GM06990 (cell line): Measurements from ENCODE around the gene GNG14.

Experiments used
- DNase-seq: peaks from one replicate; pipeline ENCODE4 v3.0.0-alpha.2; 2011; ENCODE audit not compliant: insufficient read length; ENCODE audit errors: extremely low read depth
- H3K27me3 ChIP-seq: replicated peaks from 2 replicates; pipeline ENCODE4 v1.6.0; 2011; ENCODE audit warnings: low read length; ENCODE audit not compliant: control insufficient read depth, insufficient read depth
- H3K36me3 ChIP-seq: 2 replicates; pipeline ENCODE4 v1.5.1; 2011; ENCODE audit warnings: low read length; ENCODE audit not compliant: control insufficient read depth, insufficient read depth
- H3K4me3 ChIP-seq: replicated peaks from 2 replicates; pipeline ENCODE4 v1.5.1; 2011; ENCODE audit warnings: low read depth, mild to moderate bottlenecking, control low read depth, low read length
- TF ChIP-seq, protein P1 (sequence below): IDR thresholded peaks from 2 replicates; pipeline ENCODE4 v1.5.1; 2011; ENCODE audit warnings: low read length, control low read depth, mild to moderate bottlenecking, inconsistent platforms; ENCODE audit not compliant: insufficient read depth, poor library complexity, severe bottlenecking

Gene GNG14

DNA sequence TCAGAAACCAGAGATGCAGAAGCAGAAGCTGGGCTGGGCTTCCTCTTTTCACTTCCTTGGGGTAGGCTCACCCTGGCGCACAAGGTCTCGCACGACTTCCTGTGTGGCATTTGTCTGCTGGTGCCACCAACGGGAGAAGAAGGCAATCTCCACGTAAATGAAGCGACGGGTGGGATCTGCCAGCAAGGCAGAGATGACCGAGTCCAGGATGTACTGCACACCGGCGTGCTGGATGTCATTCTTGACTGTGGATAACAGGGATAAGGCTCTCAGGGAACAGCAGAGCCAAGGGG, 22.6 kb upstream of the GNG14 start:
- DNase-seq, result peak; percentile 46
- TF ChIP-seq, protein P1, sequence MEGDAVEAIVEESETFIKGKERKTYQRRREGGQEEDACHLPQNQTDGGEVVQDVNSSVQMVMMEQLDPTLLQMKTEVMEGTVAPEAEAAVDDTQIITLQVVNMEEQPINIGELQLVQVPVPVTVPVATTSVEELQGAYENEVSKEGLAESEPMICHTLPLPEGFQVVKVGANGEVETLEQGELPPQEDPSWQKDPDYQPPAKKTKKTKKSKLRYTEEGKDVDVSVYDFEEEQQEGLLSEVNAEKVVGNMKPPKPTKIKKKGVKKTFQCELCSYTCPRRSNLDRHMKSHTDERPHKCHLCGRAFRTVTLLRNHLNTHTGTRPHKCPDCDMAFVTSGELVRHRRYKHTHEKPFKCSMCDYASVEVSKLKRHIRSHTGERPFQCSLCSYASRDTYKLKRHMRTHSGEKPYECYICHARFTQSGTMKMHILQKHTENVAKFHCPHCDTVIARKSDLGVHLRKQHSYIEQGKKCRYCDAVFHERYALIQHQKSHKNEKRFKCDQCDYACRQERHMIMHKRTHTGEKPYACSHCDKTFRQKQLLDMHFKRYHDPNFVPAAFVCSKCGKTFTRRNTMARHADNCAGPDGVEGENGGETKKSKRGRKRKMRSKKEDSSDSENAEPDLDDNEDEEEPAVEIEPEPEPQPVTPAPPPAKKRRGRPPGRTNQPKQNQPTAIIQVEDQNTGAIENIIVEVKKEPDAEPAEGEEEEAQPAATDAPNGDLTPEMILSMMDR, result no peak
- Histone ChIP-seq H3K4me3 (peak overlapping the region; percentile 89), H3K27me3 (no peaks in the 10 kb centered on the region), H3K36me3 (peaks cover 29% of the 10 kb centered on the region)

GRCh38 chr19:12665671-12666264, 22.0 kb upstream of the GNG14 start:
- H3K36me3 ChIP-seq, result peaks cover 29% of the 10 kb centered on the region
- peak overlapping the region; percentile 89 for H3K4me3 ChIP-seq
- DNase-seq, result no peak
- TF ChIP-seq, protein P1, result no peak
- H3K27me3 ChIP-seq, result no peaks in the 10 kb centered on the region

DNA sequence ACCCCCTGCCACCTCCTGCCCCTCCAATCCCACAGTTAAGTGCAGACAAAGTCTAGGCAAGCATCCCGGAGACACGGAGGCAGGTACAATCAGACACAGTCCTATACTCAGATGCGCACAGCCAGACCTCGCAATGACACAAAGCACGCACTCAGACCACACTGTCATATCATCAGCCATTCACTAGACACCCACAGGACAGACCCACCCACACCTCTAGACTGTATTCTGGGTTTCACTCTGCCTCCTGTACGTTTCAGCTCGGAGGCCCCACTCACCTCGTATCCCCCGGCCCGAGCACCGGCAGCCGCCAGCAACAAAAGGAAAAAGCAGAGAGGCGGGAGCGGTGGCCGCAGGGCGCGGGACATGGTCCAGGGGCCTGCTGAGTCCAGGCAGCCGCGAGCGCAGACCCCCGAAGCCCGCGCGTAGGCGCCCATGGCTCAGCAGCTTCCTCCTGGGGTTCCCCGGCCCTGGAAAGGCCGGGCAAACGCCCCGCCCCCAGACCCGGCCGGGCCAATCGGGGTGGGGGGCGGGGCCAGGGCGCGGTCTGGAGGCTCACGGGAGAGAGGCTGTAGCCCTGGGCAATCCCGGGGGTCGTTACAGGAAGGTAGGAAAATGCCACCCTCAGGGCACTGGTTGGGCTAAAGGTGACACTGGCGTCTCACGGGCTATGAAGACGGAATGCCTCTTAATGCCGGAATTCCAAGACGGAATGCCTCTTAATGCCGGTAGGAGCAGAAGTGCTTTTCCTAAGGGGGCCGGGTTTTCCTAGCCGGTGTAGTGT, 21.3 kb upstream of the GNG14 start, which contains the start of the genes MAN2B1 and WDR83:
Gene MAN2B1, minus strand, starts transcription at position 478 of the 784 bp plus-strand sequence. Its CDS starts 41 bp downstream, at position 437.
Gene WDR83, plus strand, starts transcription at position 543 of the 784 bp plus-strand sequence. CDS start 2,984 bp downstream, outside the sequence.
- Histone ChIP-seq H3K36me3 (peaks cover 24% of the 10 kb centered on the region), H3K27me3 (no peaks in the 10 kb centered on the region), H3K4me3 (peak within 1 kb of the TSS; percentile 89)
- TF ChIP-seq, protein P1, result no peak
- DNase-seq, result peak; percentile 89

DNA sequence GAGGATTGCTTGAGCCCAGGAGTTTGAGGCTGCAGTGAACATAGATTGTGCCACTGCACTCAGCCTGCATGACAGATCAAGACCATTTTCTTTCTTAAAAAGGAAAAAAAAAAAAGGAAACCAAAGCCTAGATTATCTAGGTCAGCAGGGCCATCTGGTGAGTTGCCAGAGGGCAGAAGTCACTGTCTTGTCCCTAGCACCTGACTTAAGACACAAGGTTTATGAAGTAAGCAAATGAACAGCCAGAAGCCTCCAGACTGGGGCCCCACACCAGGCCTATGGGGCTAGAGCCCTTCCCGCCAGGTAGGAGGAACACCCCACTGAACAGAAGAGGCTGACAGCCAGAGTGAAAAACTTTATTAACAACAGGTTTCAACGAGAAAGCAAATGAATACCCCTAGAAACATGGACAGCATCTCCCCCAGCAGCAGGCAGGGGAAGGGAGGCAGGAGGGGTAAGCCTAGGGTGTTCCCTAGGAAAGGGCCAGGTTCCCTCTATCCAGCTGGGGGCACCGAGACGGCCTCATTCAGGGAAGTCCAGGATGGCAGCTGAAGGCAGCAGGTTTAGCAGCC, 20.0 kb upstream of the GNG14 start:
- peaks cover 23% of the 10 kb centered on the region for H3K36me3 ChIP-seq
- TF ChIP-seq, protein P1, result no peak
- no peak overlapping the region for H3K4me3 ChIP-seq

DNA sequence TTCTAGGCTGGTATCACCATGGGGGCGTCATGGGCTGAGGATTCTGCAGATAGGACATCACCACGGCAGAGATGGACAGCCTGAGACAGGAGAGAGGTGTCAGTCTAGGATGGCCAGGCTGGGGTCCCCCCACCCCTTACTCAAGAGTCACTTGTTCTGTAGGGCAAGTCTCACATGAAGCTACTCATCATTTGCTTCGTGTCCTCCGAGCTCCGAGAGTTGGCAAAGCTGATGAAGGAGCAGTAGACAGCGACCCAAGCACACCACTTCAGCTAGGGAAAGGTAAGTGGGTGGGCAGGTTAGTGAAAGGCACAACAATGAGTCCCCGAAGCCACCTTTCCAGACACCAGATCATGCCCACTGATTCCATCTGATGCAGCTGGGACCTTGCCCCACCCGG, 19.5 kb upstream of the GNG14 start:
- TF ChIP-seq, protein P1, result no peak
- Histone ChIP-seq H3K4me3 (peak overlapping the region; percentile 84), H3K36me3 (peaks cover 23% of the 10 kb centered on the region), H3K27me3 (no peaks in the 10 kb centered on the region)
- no peak for DNase-seq

More for the DNA sequence above, 20.0 kb upstream of the GNG14 start:
- H3K27me3 ChIP-seq, result no peaks in the 10 kb centered on the region
- no peak for DNase-seq
